ENCODE results near the gene ALX3.
A peak's percentile ranks its signal among the peaks of the same experiment; 100 is the strongest.

ALX3 gene

GRCh38 chr1:110011527-110012041 lies 58.9 kb downstream of the ALX3 start:
- in situ Hi-C loops (cut with HindIII; ENCODE audit: low sequenced_read_pairs): no loop called here
- H3K4me3 ChIP-seq (ENCODE audit: low read depth, low read length): no peak overlapping the region
- TF ChIP-seq, protein P1, sequence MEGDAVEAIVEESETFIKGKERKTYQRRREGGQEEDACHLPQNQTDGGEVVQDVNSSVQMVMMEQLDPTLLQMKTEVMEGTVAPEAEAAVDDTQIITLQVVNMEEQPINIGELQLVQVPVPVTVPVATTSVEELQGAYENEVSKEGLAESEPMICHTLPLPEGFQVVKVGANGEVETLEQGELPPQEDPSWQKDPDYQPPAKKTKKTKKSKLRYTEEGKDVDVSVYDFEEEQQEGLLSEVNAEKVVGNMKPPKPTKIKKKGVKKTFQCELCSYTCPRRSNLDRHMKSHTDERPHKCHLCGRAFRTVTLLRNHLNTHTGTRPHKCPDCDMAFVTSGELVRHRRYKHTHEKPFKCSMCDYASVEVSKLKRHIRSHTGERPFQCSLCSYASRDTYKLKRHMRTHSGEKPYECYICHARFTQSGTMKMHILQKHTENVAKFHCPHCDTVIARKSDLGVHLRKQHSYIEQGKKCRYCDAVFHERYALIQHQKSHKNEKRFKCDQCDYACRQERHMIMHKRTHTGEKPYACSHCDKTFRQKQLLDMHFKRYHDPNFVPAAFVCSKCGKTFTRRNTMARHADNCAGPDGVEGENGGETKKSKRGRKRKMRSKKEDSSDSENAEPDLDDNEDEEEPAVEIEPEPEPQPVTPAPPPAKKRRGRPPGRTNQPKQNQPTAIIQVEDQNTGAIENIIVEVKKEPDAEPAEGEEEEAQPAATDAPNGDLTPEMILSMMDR (IDR thresholded peaks at IDR 0.05; ENCODE audit: low read depth, low read length): peak; percentile 59
- DNase-seq (ENCODE audit: low read depth, low spot score): peak; percentile 72

Data from astrocyte of the spinal cord (primary cell).